Stimulated activated CD8-positive, alpha-beta memory T cell treated with anti-CD3 and anti-CD28 coated beads, Interleukin-7, amount 100 ng/mL, for 48 hours (primary cell): Measurements from ENCODE around the gene ZSCAN1.
"Not testable (repeated sequence)": the region's sequence is repeated elsewhere in the genome, so short reads cannot be mapped to it uniquely, and the experiment has no call there.

ENCODE experiments used
- DNase-seq, 2 donors: peaks; one replicate each; pipeline ENCODE4 v3.0.0-alpha.2; 2020; ENCODE audit warnings: low read depth in 1 of 2; ENCODE audit errors: extremely low read depth in 1 of 2

The ZSCAN1 gene

GRCh38 chr19:58033741-58034476, at the start of gene ZSCAN1:
Gene ZSCAN1 (plus strand): TSS chr19:58034025. CDS start chr19:58037837, 3,812 bp downstream.
- DNase-seq: peak in 1 of 2 donors; percentile 24

GRCh38 chr19:57992841-57993240, 41.0 kb upstream of the ZSCAN1 start:
- DNase-seq: no peak

GRCh38 chr19:58000677-58001076, 33.1 kb upstream of the ZSCAN1 start:
- no peak for DNase-seq

DNA sequence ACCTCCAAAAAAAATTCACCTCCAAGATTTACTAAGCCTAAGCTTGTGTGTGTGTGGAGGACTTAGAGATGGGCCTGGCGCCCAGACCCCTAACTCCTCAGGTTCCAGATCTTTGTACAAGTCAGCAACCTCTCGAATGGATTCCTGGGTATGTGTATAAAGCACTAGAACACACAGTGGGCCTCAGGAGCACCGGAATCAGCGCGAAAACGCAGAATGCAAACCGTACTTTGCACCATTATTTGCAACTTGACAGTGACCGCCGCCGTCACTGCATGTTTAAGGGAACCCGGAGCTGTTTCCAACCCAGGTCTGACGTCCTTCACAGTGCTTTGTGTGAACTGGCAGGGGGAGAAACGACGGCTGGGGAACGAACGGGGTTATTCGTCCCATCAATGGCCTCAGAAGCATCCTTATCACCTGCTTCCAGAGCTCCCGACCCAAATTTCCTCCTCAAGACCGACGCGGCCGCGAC, 31.9 kb upstream of the ZSCAN1 start:
- DNase-seq: no peak

DNA sequence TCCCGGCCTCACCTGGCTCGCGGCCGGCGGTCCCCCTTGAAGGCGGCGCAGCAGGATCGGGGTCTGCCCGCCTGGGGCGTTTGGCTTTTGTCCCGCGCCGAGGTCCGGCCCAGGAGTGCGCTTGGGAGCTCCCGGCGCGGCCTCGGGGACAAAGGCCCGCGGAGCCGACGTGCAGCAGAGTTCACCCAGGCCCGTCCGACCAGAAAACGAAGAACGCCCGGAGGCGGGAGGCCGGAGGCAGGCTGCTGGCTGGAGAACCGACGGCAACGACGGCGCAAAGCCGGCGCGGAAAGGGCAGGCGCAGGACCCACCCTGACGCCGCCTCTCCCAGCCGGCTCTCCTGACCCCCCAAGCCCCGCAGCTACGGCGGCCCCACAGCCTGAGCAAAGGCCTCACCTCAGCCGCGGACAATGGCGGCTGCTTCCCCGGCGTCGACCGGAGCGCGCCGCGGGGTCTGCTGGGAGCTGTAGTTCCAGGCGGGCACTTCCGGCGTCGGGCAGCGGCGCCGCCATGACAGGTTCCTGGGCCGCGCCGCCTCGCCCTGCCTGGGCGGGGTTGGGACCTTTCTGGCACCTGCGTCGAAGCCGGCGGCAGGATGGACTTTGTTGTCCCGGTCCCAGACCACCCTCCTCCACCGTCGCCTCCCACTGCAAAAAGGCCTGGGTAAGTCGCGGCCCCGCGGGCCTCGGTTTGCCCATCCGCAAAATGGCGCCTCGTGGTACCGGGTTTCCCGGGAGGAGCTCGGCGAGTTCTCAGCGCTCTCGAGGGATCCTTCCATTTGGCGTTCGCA, 31.2 kb upstream of the ZSCAN1 start, which contains the start of gene ZNF606:
Gene ZNF606 (minus strand): TSS at position 437 of the 790 bp plus-strand sequence. CDS start 1,501 bp downstream, outside the sequence.
- peak; percentile 64 to 73 for DNase-seq

DNA sequence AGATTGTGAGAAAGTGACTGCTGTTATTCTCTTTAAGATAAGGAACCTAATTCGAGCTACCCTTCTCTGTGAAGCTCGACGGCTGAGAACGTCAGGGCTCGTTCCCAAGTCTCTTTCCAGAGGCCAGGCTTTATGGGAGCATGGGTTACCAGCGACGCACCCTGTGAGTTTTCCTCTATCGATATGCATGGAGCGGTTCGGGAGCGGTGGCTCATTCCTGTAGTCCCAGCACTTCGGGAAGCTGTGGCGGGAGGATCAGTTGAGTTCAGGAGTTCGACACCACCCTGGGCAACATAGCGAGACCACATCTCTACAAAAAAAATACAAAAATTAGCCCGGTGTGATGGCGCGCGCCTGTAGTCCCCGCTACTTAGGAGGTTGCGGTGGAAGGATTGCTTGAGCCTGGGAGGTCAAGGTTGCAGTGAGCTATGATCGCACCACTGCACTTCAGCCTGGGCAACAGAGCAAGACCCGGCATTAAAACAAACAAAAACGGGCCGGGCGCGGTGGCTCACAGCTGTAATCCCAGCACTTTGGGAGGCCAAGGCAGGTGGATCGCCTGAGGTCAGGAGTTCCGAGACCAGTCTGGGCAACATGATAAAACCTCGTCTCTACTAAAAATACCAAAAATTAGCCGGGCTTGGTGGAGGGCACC, 30.5 kb upstream of the ZSCAN1 start:
- DNase-seq: no peak

DNA sequence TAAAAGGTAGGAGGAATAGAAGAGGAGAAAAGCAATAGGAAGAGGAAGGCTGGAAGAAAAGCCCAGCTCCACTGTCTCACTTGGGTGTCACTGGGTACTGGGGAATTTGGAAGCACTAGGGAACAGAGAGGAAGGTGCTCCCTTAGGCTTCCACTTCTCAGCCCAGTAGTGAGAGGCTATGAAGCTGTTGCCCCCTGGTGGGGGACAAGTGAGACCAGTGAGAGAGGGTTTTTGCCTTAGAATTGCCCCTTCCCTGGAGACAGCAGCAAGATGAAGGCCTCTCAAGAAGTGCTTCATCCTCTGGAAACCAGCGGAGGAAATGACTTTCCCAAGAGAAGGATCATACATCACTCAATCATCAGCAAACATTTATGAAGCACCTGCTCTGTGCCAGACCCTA, 26.5 kb upstream of the ZSCAN1 start:
- no peak for DNase-seq

GRCh38 chr19:58008877-58009276, 24.9 kb upstream of the ZSCAN1 start:
- not testable (repeated sequence) for DNase-seq

DNA sequence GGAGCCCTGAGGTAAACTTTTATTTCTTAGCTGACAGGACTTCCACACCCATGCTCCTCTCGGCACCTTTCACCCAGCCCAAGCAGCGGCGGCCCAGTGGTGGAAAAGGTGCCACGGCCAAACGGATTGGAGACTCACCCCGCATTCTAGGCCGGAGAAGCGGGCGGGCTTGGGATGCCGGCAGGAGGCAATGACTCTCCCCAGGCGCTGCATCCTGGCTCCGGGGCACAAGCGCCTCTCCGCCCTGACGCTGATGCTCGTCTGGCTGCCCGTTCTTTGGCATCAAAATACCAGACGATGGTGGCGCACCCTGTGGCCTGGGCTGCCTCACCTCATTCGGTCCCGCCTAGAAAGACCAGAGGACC, 24.5 kb upstream of the ZSCAN1 start:
- no peak for DNase-seq

DNA sequence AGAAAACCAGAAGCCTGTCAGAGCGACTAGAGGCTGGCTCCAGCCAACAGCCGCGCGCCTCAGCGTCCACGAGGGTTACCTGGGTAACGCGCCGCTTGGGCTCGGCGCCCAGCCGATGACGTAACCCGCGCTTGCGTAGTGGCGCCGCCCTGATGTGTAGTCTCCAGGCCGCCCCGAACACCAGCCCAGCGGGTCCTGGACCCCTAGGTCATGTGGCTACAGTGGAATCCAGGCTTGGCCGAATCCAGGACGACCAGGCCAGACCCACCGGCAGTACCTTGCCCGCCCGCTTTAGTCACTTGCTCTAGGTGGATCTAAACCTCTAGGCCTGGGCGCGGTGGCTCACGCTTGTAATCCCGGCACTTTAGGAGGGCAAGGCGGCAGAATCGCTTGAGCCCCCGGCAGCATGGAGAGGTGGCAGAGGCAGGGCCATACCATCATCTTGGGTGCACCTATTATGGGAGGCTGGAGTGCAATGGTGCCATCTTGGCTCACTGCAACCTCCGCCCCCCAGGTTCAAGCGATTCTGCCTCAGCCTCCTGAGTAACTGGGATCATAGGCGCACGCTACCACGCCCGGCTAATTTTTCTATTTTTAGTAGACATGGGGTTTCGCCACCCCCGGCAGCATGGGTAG, 24.0 kb upstream of the ZSCAN1 start:
- DNase-seq: peak; percentile 41 to 43

- no peak for DNase-seq
Observed at GRCh38 chr19:58010507-58010906, 23.3 kb upstream of the ZSCAN1 start.

DNA sequence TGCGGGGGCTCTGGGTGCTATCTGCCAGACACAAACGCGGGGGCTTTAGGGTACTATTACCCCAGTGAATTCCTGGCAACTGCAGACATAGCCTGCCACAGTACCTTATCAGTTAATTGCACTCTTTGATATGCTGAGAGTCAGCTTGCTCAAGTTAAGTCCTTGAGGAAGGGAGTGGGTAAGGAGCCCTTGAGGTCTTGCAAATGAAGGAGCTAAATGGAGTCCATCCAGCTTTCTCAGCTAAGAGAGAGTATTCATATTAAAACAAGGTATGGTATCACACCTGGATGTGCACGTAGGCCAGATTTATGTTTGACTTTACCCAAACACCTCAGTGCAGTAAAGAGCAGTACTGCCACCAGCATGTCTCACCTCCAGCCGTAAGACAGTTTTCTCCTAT, 19.7 kb upstream of the ZSCAN1 start:
- no peak for DNase-seq

- DNase-seq: no peak
Observed at GRCh38 chr19:58020129-58020528, 13.7 kb upstream of the ZSCAN1 start.

DNA sequence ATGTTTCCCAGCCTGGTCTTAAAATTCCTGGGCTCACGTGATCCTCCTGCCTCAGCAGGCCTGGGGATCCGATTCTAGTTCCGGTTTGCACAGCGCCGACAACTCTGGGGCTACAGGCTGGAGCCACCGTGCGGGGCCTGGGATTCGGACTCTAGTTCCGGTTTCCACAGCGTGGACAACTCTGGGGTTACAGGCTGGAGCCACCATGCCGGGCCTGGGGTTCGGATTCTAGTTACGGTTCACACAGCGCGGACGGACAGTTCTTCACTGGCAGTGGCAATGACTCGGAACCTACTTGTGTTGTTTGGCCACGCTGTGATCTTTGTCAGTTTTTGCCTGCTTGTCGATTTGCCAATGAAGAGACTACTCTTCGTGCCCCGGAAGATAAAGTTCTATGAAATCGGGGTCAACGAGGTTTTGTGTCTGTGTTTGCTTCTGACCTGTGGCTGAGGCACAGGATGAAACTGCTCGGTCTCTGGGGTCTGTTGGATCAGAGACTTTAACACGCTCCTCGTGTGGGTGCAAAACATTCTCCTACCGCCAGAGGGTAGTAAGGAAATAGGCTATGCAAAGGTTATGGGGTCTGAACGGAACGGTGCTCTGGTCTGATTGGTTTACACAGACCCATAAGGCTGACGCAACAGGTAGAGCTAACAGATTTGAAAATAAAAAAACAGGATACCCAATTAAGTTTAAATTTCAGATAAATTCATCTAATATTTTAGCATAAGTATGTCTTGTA, 12.1 kb upstream of the ZSCAN1 start:
- peak in 1 of 2 donors; percentile 11 for DNase-seq

- DNase-seq: no peak
Observed at GRCh38 chr19:58022283-58022660, 11.6 kb upstream of the ZSCAN1 start.

DNA sequence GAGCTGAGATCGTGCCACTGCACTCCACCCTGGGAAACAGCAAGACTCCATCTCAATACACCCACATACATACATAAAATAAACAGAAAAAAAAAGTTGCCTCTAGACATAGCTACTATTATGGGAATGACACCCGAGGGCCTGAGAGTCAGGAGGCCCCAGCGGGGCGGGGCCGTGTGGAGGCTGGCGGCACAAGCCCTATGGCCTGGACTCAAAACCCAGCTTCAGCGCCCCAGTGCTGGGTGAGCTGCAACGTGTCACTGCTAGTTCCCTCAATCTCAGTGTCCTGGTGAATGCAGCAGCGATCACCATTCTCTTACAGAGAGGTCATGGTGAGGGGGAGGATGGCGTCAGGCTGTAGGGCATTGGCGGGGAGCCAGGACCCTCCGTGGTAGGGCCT, 9.2 kb upstream of the ZSCAN1 start:
- DNase-seq: no peak

- DNase-seq: no peak
Observed at GRCh38 chr19:58034477-58034793, 610 bp downstream of the ZSCAN1 start.

DNA sequence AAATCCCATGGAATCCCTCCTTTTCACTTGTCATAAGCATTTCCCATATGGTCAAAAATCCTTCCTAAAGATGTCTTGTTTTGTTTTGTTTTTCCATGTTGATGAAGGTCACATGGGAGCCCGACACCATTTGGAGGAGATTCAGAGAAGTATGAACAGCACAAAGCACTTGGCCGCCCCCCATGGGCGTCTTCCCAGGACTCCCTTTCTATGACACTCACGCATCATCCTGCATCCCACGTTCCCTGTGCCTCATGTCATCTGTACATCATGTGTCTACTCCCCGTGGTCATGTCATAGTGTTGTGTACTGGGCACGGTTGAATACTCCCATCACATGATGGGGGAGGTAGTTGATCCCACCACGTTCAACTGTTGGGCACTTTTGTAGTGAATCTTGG, 2.0 kb downstream of the ZSCAN1 start:
- no peak for DNase-seq

DNA sequence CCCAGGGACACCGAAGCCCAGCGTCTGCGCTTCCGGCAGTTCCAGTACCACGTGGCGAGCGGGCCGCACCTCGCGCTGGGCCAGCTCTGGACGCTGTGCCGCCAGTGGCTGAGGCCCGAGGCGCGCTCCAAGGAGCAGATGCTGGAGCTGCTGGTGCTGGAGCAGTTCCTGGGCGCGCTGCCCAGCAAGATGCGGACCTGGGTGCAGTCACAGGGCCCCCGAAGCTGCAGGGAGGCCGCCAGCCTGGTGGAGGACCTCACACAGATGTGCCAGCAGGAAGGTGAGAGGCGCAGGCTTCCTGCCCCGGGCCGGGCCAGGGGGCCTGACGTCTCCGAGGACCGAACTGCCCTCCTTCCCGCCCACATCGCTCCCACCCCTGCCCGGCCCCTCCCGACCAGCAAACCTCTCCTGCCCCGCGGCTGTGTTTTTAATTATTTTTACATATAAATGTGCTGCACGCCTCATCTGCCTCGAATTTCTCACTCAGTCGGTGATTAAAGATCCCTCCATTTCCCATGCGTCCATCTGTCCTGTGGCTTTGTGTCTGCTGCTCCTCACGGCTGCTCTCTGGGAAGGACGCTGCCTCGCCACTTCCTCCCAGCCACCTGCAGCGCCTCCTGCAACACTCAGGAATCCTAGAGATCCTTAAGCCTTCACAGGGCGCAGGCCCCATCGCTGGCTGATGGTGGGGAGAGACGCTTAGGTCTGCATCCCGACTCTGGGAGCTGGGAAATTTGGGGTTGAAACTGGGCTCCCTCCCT, 4.3 kb downstream of the ZSCAN1 start:
- DNase-seq: no peak

DNA sequence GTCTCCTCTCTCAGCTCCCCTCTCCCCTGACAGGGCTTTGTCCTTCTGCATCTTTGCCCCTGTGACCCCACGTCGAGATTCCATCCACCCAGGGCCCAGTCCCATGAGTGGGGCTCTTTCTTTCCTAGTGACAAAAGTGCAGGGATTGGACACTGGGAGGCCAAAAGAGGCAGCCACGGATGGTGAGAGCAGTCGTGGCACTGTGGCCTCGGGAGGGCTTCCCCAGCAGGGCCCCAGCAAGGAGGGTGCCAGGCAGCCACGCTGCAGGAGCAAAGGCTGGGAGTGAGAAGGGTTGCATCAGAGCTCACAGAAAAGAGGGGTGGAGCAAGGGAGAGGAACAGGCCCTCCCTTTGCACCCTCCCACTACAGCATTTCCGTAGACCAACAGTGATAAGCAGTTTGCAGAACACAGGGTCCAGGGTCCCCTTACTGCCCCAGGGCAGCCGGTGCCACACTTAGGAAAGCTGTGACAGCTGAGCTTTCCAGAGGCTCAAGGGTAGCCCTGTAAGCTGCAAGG, 4.9 kb downstream of the ZSCAN1 start:
- DNase-seq: no peak
